GM19025 (cell line): ENCODE measurements around the gene UGDH.
A peak's percentile ranks its signal among the peaks of the same experiment; 100 is the strongest.
"Not testable (repeated sequence)": the region's sequence is repeated elsewhere in the genome, so short reads cannot be mapped to it uniquely, and the experiment has no call there.

Source experiments
- ATAC-seq: cut with Tn5 transposase; IDR thresholded peaks from one replicate; pipeline ENCODE4 v1.9.1; 2021; ENCODE audit warnings: mild to moderate bottlenecking, low read depth, moderate library complexity; ENCODE audit not compliant: unreplicated experiment

UGDH gene

DNA sequence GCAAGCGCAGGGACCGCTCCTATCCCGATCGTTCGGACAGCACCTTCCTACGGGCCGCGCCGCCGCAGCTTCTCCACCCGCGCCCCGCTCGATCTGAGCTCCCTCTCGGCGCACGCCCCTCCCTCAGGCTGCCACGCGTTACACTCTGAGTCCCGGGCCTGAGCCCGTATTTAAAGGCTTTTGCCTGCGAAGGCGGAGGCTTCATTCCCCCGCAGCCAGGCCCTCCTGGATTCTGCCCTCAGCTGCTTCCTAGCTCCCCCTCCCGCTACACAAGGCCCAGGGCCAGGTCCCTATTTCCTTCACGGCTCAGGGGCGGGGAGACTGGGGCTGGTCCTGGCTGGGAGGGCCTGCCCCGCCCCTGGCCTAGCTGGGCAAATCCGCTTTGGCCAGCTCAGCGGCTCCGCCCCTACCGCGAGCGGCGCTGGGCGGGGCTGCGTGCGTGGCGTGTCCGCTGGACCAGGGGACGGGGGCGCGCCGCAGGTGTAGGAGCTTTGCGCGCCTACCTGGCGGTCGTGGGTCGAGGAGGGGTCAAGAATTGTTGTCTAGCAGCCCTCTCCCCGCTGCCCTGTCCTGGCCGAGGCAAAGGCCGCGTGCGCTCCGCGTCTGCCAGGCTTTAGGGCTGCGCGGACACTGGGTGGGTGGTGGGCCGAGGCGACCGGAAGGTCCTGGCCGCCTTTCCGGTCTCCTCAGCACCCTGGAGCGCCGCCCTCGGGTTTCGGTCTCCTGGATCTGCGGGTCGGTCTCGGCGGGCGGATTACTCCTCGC lies at the start of gene UGDH:
TSS of gene UGDH (minus strand) at position 144 of the 765 bp plus-strand sequence. CDS start 5,927 bp downstream, outside the sequence.
- peak; percentile 97 for ATAC-seq

- no peak for ATAC-seq
Measured at GRCh38 chr4:39574946-39575345, 47.7 kb upstream of the UGDH start.

DNA sequence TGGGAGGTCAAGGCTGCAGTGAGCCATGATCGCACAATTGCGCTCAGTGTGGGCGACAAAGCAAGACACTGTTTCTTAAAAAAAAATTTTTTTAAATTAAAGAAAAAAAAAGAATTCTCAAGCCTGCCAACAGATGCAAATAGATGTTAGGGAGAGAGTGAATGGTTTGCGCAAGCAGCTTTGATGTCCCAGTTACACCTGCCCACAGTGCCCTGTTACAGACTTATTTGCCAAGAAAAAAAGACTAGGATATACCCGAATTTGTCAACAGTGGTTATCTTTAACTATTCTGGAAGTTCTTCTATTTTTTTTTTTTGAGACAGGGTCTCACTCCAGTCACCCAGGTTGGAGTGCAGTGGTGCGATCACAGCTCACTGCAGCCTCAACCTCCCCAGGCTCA lies 44.3 kb upstream of the UGDH start:
- ATAC-seq: no peak

DNA sequence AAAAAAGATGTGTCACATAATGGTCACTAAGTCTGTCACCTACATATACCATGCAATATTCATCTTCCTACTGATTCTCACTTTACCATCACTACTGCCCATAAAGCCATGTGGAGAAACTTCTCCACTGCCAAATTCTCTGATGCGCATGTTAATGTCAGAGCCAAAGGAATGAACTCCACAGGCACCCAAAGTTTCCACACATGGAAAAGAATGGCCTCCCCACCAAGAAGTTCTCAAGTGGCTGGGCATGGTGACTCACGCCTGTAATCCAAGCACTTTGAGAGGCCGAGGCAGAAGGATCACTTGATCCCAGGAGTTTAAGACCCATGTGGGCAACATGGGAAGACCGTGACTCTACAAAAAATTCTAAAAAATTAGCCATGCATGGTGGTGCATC lies 43.8 kb upstream of the UGDH start:
- ATAC-seq: no peak

GRCh38 chr4:39569209-39569608 lies 42.0 kb upstream of the UGDH start:
- no peak for ATAC-seq

GRCh38 chr4:39568805-39569204 lies 41.6 kb upstream of the UGDH start:
- no peak for ATAC-seq

GRCh38 chr4:39565878-39566600 lies 38.8 kb upstream of the UGDH start:
- no peak for ATAC-seq

DNA sequence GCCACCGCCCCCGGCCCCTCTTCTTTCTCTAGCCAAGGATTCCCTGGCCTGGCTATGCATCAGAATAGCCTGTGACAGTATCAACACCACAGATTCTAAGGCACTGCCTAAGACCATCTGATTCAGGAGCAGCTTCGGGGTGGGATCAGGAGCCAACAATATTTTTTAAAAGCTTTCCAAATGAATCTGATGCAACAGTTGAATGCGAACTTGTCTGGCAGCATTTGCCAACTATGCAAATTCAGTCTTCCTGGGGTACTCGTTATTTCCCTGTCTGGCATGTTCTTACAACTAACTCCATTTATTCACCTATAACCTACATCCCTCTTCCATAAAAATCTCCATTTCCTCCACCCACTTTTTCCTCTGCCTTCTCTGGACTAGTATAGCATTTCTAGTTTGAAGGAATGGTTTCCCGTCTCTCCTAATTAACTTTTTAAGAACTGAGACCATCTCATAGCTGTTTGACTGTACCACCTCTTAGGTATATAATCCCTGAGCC lies 36.2 kb upstream of the UGDH start:
- ATAC-seq: no peak

- no peak for ATAC-seq
Measured at GRCh38 chr4:39562792-39563191, 35.6 kb upstream of the UGDH start.

DNA sequence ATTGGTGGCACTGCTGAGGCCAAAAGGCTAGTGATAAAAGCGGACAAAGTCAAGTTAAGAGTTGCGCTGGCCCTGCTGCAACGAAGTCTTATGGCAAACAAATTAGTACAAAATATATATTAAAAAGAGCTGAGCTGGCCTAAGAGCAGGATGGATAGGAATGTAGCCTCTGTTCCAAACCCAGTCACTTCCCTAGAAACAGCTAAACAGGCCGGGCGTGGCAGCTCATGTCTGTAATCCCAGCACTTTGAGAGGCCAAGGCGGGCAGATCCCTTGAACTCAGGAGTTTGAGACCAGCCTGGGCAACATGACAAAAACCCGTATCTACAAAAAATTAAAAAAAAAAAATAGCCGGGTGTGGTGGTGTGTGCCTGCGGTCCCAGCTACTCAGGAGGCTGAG lies 32.4 kb upstream of the UGDH start:
- no peak for ATAC-seq

GRCh38 chr4:39555472-39555871 lies 28.2 kb upstream of the UGDH start:
- no peak for ATAC-seq

- no peak for ATAC-seq
Measured at GRCh38 chr4:39548425-39549067, 21.3 kb upstream of the UGDH start.

DNA sequence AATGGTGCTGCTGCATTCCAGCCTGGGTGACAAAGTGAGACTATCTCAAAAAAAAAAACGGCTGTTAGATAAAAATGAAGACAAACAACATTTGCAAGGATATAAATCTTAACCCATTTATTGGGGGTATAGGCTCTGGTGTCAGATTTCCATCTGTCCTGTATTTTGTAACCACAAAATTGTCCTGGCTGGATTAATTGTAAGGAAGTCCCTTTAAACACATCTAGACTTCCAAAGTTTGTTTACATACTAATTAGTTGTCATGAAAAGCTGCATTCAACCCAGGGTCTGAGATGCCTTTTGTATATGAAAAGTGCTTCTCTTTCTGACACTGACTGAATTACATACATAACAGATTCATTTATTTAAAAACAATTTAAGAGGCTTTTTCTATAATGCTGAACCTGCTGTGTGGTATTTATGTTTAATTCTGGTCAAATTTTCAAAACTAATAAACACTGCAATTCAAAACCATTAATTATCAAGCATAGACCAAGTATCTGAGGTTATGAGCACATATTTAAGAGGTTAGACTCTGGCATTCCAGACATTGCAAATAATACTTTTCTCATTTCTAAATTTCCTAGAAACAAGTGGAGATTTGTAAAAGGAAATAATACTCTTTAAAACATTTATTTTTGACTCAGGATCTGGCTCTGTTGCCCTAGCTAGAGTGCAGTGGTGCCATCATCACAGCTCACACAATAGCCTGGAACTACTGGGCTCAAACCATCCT lies 17.5 kb upstream of the UGDH start:
- no peak for ATAC-seq

- ATAC-seq: not testable (repeated sequence)
Measured at GRCh38 chr4:39544080-39544479, 16.8 kb upstream of the UGDH start.

- ATAC-seq: no peak
Measured at GRCh38 chr4:39543034-39543433, 15.8 kb upstream of the UGDH start.

GRCh38 chr4:39542611-39543012 lies 15.4 kb upstream of the UGDH start:
- ATAC-seq: no peak

DNA sequence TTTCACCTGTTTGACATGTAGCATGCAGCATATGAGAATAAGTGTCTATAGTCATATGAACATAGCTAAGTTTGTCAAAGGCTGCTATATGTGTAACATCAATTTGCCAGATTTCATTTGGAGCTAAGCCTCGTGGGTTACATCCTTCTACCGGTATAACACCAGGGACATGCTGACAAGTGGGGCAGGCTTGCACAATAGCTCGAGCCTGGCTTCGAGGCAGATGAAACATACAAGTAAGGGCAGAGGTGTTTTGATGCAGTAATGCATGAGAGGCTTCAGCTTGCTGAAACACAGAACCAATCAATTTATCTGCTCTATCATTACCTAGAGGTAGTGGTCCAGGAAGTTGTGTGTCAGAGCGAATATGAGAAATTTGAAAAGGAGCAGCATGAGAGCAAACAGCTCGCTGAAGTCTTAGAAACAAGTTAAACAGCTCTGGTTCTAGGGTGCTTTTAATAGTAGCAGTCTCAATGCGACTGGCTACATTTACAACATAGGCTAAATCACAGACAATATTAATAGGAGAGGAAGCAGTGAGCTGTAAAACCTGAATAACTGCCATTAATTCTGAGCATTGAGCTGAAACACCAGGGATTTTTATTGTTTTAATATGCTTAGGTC lies 14.9 kb upstream of the UGDH start:
- no peak for ATAC-seq

DNA sequence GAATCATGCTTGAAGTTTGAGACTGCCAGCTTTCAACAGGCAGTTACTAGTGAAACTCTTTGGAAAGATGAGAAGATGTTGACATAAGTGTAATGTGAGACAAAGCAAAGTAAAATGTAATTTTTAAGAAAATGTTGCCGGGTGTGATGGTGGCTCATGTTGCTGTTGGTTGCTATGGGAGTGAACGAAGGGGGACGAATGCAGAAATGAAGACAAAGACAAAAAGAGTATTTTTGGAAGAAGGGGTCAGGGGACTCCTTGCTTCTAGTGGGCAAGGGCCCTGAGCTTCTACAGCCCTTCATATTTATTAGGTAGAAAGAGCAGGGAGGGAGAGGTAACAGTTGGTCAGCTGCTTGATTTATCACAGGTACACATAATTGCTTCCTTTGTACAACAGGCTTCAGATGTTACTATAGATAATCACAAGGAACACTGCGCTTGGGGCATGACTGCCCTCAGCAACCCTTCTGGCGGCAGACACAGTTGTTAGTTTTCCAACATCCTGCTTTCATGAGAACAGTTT lies 11.9 kb upstream of the UGDH start:
- no peak for ATAC-seq

DNA sequence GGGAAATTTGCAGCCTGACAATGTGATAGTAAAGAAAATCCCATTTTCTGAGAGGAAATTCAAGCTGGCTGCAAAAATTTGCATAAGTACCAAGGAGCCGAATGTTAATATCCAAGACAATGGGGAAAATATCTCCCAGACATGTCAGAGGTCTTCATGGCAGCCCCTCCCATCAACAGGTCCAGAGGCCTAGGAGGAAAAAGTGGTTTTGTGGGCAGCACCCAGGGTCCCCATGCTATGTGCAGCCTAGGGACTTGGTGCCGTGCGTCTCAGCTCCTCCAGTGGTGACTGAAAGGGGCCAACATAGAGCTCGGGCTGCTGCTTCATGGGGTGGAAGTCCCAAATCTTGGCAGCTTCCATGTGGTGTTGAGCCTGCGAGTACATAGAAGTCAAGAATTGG lies 6.3 kb upstream of the UGDH start:
- ATAC-seq: no peak

DNA sequence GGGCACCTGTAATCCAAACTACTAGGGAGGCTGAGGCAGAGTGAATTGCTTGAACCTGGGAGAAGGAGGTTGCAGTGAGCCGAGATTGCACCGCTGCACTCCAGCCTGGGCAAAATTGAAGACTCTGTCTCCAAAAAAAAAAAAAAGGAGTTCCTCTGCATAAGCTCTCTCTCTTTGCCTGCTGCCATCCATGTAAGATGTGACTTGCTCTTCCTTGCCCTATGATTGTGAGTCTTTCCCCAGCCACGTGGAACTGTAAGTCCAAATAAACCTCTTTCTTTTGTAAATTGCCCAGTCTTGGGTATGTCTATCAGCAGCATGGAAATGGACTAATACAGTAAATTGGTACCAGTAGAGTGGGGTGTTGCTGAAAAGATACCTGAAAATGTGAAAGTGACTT lies 5.0 kb upstream of the UGDH start:
- not testable (repeated sequence) for ATAC-seq
